ENCODE measurements around the gene MXRA8. TPM values are rescaled to one million over a fixed set of nuclear protein-coding genes. Genes with fewer than 3 reads are reported as not detected.

MXRA8 gene
- total RNA-seq, 3 donors from 2014 or later, result 6.8 to 62.1 (median 20.8) TPM

- peaks cover 9% of the 10 kb centered on the region for H3K4me1 ChIP-seq (ENCODE audit: low read depth)
- intact Hi-C loops (cut with DNase I, micrococcal nuclease), result no loop called here
- no peak for ATAC-seq
- H3K4me3 ChIP-seq, result no peak overlapping the region
- TF ChIP-seq CTCF (IDR thresholded peaks at IDR 0.05), result no peak
- H3K9me3 ChIP-seq, result no peaks in the 10 kb centered on the region
- DNase-seq, result no peak
- H3K36me3 ChIP-seq (ENCODE audit: low read depth), result peaks cover 26% of the 10 kb centered on the region
Measured at GRCh38 chr1:1394116-1394515, 35.8 kb upstream of the MXRA8 start.

DNA sequence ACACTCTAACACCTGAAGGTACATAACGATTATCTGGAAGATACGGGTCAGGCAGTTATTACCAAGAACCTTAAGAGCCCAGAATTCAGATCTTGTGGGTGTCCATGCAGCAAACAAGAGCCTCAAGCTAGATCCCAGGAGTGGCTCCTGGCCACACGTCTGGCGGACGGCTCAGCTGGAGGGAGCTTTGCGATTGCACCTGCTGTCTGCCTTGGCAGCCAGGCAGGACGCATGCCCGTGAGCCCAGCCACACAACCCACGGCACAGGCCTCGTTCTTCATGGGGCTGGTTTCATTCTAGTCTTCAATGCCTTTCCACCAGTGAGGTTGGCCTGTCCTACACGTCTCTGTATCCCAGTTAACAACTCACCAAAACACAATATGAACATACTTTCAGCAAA, 35.1 kb upstream of the MXRA8 start:
- intact Hi-C loops (cut with DNase I, micrococcal nuclease), result no loop called here
- H3K4me3 ChIP-seq, result no peak overlapping the region
- ATAC-seq (no peak), DNase-seq (no peak)
- peaks cover 27% of the 10 kb centered on the region for H3K36me3 ChIP-seq (ENCODE audit: low read depth)
- H3K9me3 ChIP-seq, result no peaks in the 10 kb centered on the region
- TF ChIP-seq CTCF (IDR thresholded peaks at IDR 0.05), result no peak
- peaks cover 9% of the 10 kb centered on the region for H3K4me1 ChIP-seq (ENCODE audit: low read depth)

DNA sequence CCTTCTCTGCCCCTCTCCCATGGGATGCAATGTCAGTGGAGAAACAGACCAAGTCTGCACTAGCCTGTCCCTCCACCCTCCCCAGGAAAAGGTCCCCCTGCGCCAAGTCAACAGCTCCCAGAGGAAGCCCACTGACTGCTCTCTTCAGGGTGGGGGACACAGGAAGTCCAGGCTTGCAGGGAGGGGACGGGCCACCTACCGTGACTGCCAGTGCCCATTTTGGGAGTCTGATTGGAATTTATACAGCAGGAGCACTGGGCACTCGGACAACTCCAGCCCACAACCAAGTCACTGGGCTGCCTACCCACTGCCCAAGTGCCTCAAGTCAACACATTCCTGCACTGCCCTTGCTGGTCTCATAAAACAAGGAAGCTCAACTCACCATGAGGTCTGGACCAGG, 34.7 kb upstream of the MXRA8 start:
- TF ChIP-seq CTCF (IDR thresholded peaks at IDR 0.05), result no peak
- intact Hi-C loops (cut with DNase I, micrococcal nuclease), result no loop called here
- no peak overlapping the region for H3K4me3 ChIP-seq
- H3K36me3 ChIP-seq (ENCODE audit: low read depth), result peaks cover 31% of the 10 kb centered on the region
- DNase-seq (no peak), ATAC-seq (no peak)
- H3K4me1 ChIP-seq (ENCODE audit: low read depth), result peaks cover 8% of the 10 kb centered on the region
- no peaks in the 10 kb centered on the region for H3K9me3 ChIP-seq

GRCh38 chr1:1391225-1391624, 32.9 kb upstream of the MXRA8 start:
- no peak for TF ChIP-seq CTCF (IDR thresholded peaks at IDR 0.05)
- Histone ChIP-seq H3K4me3 (no peak overlapping the region), H3K9me3 (no peaks in the 10 kb centered on the region), H3K36me3 (ENCODE audit: low read depth) (peaks cover 48% of the 10 kb centered on the region), H3K4me1 (ENCODE audit: low read depth) (no peaks in the 10 kb centered on the region)
- ATAC-seq (no peak), DNase-seq (peak in 1 of 3 donors; percentile 11)
- intact Hi-C loops (cut with DNase I, micrococcal nuclease), result no loop called here

GRCh38 chr1:1390675-1391074, 32.3 kb upstream of the MXRA8 start:
- Histone ChIP-seq H3K4me1 (ENCODE audit: low read depth) (no peaks in the 10 kb centered on the region), H3K4me3 (no peak overlapping the region), H3K9me3 (no peaks in the 10 kb centered on the region), H3K36me3 (ENCODE audit: low read depth) (peaks cover 53% of the 10 kb centered on the region)
- DNase-seq, result peak in 1 of 3 donors; percentile 4
- ATAC-seq, result no peak
- intact Hi-C loops (cut with DNase I, micrococcal nuclease), result no loop called here
- TF ChIP-seq CTCF (IDR thresholded peaks at IDR 0.05), result no peak

- H3K9me3 ChIP-seq, result no peaks in the 10 kb centered on the region
- peaks cover 49% of the 10 kb centered on the region for H3K36me3 ChIP-seq (ENCODE audit: low read depth)
- no peak for DNase-seq
- no peak overlapping the region for H3K4me3 ChIP-seq
- ATAC-seq, result no peak
- intact Hi-C loops (cut with DNase I, micrococcal nuclease), result no loop called here
- no peak for TF ChIP-seq CTCF (IDR thresholded peaks at IDR 0.05)
- H3K4me1 ChIP-seq (ENCODE audit: low read depth), result no peaks in the 10 kb centered on the region
Measured at GRCh38 chr1:1388078-1388472, 29.7 kb upstream of the MXRA8 start.

All from mucosa of descending colon (tissue), 3 donors.